ENCODE data around the gene ERCC8.
"Not testable (repeated sequence)": the region's sequence is repeated elsewhere in the genome, so short reads cannot be mapped to it uniquely, and the experiment has no call there.

Gene ERCC8, protein sequence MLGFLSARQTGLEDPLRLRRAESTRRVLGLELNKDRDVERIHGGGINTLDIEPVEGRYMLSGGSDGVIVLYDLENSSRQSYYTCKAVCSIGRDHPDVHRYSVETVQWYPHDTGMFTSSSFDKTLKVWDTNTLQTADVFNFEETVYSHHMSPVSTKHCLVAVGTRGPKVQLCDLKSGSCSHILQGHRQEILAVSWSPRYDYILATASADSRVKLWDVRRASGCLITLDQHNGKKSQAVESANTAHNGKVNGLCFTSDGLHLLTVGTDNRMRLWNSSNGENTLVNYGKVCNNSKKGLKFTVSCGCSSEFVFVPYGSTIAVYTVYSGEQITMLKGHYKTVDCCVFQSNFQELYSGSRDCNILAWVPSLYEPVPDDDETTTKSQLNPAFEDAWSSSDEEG

DNA sequence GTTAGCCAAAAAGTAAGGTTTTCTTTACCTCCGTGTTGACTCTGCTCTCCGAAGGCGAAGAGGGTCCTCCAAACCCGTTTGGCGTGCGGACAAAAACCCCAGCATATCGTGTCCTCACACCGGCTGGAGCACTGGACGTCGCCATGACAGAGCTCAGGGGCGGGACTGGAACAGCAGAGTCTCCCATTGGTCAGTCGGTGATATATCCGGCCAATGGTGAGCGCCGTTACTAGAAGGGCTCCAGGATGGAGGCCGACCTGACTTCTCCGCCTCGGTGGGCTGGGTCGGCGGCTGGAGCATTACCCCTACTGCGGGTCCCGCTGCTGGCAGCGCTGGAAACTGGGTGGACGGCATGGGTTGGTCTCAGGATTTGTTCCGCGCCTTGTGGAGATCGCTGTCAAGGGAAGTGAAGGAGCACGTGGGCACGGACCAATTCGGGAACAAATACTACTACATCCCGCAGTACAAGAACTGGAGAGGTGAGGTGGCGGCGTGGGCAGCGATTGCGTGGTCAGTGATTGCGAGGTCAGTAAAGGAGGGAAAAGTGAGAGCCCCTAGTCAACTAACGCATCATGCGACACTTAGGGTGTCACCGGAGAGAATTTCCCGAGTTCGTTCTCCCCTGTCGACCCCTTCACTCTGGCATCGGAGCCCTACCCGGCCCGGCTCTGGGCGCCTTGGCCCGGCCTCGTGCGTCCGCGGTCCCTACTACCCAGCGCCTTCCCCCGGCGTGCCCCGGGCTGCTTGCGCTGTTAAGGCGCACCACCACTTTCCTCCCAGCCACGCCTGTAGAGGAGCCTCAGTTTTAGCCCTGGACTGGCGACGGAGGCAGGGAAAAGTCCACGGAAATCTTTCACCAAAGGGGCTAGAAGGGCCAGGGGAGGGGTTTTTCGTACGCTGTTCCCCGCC lies at the start of gene ERCC8, which contains the start of gene NDUFAF2:
Gene ERCC8 (minus strand): TSS at position 167 of the 909 bp plus-strand sequence. CDS start 62 bp downstream, at position 105.
Gene NDUFAF2 (plus strand): TSS at position 302 of the 909 bp plus-strand sequence. CDS start 51 bp downstream, at position 353.
- TF ChIP-seq, protein P1, sequence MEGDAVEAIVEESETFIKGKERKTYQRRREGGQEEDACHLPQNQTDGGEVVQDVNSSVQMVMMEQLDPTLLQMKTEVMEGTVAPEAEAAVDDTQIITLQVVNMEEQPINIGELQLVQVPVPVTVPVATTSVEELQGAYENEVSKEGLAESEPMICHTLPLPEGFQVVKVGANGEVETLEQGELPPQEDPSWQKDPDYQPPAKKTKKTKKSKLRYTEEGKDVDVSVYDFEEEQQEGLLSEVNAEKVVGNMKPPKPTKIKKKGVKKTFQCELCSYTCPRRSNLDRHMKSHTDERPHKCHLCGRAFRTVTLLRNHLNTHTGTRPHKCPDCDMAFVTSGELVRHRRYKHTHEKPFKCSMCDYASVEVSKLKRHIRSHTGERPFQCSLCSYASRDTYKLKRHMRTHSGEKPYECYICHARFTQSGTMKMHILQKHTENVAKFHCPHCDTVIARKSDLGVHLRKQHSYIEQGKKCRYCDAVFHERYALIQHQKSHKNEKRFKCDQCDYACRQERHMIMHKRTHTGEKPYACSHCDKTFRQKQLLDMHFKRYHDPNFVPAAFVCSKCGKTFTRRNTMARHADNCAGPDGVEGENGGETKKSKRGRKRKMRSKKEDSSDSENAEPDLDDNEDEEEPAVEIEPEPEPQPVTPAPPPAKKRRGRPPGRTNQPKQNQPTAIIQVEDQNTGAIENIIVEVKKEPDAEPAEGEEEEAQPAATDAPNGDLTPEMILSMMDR (IDR thresholded peaks at IDR 0.05; ENCODE audit: low read depth, low read length, missing control alignments) = no peak
- peak within 1 kb of the TSS; percentile 90 for H3K4me3 ChIP-seq (ENCODE audit: low read depth, low read length)
- no peaks in the 10 kb centered on the region for H3K36me3 ChIP-seq (replicated peaks)
- peak; percentile 92 for DNase-seq
- H3K27me3 ChIP-seq (replicated peaks) = no peaks in the 10 kb centered on the region
- in situ Hi-C loops (cut with HindIII; ENCODE audit: low pct_ligation_motif_present, low sequenced_read_pairs) = no loop called here
- H3K27ac ChIP-seq = peak within 1 kb of the TSS; percentile 66

DNA sequence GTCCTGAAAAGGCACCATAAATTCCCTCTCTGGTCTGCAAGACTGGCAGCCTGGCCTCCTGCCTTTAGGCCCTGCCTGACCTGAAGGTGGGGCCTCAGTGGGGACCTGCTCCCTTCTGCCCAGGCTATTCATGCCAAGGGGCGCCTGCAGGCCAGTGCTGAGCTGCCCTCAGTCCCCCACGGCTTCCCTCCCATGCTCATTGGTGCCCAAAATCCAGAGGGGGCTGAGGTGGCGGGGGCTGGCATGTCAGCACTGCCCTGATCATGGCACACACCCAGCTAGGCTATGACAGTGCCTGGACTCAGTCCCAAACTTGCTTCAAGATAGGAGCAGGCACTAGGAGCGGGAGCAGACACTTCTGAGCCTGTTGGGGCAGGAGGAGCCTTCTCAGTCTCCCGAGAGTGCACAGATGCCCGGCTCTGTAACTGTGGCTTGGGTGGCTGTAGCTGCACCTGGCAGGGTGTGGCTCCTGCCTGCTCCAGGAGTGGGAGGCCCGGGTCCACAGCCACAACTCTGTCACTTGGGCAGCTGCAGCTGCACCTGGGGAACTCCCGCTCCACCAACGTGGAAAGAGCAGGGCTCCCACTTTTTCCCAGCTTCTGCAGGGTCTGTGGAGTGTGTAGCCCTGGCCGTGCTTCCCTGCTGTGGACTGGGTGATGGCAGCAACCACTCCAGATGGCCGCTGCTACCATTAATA lies 49.2 kb upstream of the ERCC8 start:
- in situ Hi-C loops (cut with HindIII; ENCODE audit: low pct_ligation_motif_present, low sequenced_read_pairs) = no loop called here
- Histone ChIP-seq H3K27me3 (replicated peaks) (no peaks in the 10 kb centered on the region), H3K4me3 (ENCODE audit: low read depth, low read length) (no peak overlapping the region), H3K36me3 (replicated peaks) (no peaks in the 10 kb centered on the region), H3K27ac (no peak overlapping the region)
- TF ChIP-seq, protein P1 (IDR thresholded peaks at IDR 0.05; ENCODE audit: low read depth, low read length, missing control alignments) = no peak
- no peak for DNase-seq

DNA sequence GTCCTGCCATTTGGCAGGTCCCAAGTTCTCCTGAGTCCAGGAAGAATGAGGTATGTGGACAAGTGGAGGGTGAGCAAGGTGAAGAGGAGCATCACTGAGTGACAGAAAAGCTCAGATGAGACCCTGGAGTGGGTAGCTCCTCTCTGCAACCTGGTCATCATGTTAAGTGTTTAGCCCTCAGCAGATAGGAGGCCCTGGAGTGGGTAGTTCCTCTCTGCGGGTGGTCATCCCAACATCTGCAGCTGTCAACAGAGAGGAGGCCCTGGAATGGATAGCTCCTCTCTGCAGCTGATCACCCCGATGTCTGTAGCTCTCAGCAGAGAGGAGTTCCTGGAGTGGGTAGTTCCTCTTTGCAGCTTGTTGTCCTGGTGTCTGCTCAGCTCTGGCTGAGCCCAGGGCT lies 48.6 kb upstream of the ERCC8 start:
- Histone ChIP-seq H3K36me3 (replicated peaks) (no peaks in the 10 kb centered on the region), H3K27ac (no peak overlapping the region), H3K4me3 (ENCODE audit: low read depth, low read length) (no peak overlapping the region), H3K27me3 (replicated peaks) (no peaks in the 10 kb centered on the region)
- TF ChIP-seq, protein P1 (IDR thresholded peaks at IDR 0.05; ENCODE audit: low read depth, low read length, missing control alignments) = no peak
- no peak for DNase-seq
- in situ Hi-C loops (cut with HindIII; ENCODE audit: low pct_ligation_motif_present, low sequenced_read_pairs) = no loop called here

DNA sequence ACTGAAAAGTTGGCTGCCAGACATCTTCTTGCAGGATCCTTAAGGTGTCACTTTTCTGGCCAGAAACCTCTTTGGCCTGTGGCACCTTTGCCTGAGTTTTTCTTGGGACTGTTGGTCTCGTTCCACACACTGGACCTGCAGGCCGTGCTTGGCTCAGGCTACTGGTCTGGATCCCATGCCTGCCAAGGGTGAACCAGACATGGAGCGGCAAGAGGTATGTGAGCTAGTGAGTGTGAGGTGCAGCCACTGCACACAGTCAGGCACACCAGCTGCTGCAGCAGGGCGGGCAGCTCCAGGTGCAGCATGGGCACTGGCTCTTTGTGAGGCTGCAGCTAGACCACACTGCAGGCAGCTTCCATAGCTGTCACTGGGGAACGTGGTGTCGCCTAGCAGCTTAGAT lies 48.0 kb upstream of the ERCC8 start:
- Histone ChIP-seq H3K27ac (no peak overlapping the region), H3K27me3 (replicated peaks) (no peaks in the 10 kb centered on the region), H3K36me3 (replicated peaks) (no peaks in the 10 kb centered on the region), H3K4me3 (ENCODE audit: low read depth, low read length) (no peak overlapping the region)
- no peak for DNase-seq
- TF ChIP-seq, protein P1 (IDR thresholded peaks at IDR 0.05; ENCODE audit: low read depth, low read length, missing control alignments) = no peak
- in situ Hi-C loops (cut with HindIII; ENCODE audit: low pct_ligation_motif_present, low sequenced_read_pairs) = no loop called here

DNA sequence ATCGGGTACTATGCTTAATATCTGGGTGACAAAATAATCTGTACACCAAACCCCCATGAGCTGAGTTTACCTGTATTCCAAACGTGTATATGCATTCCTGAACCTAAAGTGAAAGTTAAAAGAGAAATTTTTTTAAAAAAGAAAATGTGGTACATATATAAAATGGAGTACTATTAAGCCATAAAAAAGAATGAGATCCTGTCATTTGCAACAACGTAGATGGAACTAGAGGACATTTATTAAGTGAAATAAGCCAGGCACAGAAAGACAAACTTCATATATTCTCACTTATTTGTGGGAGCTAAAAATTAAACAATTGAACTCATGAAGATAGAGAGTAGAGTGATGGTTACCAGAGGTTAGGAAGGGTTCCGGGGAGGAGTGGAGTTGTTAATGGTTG lies 44.9 kb upstream of the ERCC8 start:
- Histone ChIP-seq H3K4me3 (ENCODE audit: low read depth, low read length) (no peak overlapping the region), H3K36me3 (replicated peaks) (no peaks in the 10 kb centered on the region), H3K27me3 (replicated peaks) (no peaks in the 10 kb centered on the region), H3K27ac (no peak overlapping the region)
- in situ Hi-C loops (cut with HindIII; ENCODE audit: low pct_ligation_motif_present, low sequenced_read_pairs) = no loop called here
- no peak for DNase-seq
- TF ChIP-seq, protein P1 (IDR thresholded peaks at IDR 0.05; ENCODE audit: low read depth, low read length, missing control alignments) = no peak

DNA sequence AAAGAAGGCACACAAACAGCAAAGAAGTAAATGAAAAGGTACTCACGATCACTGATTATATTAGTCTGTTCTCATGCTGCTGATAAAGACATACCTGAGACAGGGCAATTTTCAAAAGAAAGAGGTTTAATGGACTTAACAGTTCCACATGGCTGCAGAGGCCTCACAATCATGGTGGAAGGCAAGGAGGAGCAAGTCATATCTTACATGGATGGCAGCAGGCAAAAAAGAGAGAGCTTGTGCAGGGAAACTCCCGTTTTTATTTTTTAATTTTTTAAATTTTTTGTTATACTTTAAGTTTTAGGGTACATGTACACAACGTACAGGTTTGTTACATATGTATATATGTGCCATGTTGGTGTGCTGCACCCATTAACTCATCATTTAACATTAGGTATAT lies 37.3 kb upstream of the ERCC8 start:
- in situ Hi-C loops (cut with HindIII; ENCODE audit: low pct_ligation_motif_present, low sequenced_read_pairs); DNase-seq; H3K27me3 ChIP-seq (replicated peaks); H3K27ac ChIP-seq; H3K4me3 ChIP-seq (ENCODE audit: low read depth, low read length); H3K36me3 ChIP-seq (replicated peaks): not testable (repeated sequence)

Data from brain microvascular endothelial cell (primary cell).